Endometrium (tissue), 2 donors: ENCODE results near the gene FGF14.

ENCODE experiments used
- FAIRE-seq: peaks from 2 replicates; lab custom pipeline; 2012; peaks lifted over from hg19 to GRCh38; lab: Jason Lieb, UNC
- donor health status: control.
- donor health status: control.

Gene FGF14

DNA sequence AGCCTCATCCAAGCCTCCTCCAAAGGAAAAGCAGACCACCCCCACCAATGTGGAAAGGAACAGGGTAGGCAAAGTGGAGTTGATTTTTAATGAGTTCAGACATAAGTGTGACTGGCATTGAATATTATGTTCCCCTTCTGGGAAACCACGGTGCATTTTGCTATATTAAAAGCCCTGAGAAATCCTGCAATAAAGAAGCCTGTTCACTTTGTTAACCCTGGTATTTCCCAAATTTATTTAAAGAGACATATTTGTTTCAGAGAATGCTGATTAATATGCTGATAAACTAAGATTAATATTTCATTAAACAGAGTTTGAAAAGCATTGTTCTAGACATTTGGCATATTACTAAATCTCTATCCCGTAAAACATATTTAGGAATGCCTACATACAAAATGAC, 151.4 kb downstream of the FGF14 start:
- FAIRE-seq = no peak

GRCh38 chr13:102244607-102245227, 157.1 kb downstream of the FGF14 start:
- FAIRE-seq = no peak

DNA sequence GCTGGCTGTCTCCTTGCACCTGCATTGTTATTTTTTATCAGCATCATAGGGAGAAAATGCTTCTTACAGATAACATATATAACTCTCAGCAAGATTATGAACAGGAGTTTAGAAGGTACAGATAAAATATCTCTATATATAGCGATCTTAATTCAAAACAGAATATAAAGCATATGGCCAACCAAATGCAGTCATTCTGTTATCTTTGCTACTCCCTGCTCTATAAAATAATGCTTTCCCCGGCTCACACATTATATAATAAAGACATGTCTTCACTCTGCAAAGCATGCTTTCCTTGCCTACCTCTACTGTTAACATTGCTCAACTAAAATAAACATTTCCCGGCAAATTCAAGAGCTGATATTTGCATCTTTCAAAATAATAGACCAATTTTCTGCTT, 161.7 kb downstream of the FGF14 start:
- FAIRE-seq = no peak

DNA sequence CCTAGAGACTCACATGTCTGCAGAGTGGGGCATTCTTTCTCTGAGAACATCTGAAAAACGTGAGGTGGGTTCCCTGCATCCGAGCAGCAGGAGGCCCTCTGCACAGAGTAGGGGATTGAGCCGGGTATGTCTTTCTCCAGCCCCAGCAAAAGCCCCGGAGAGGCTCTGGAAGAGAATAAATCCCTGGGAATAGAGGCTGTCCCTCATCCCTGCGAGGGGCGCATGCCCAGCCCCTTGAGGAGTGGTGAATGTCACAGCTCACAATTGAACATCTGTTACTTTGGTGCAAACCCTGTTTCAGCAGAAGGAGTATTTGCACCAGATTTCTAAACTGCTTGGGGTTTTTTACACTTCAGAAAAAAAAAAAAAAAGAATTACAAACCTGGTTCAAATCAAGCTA, 164.6 kb downstream of the FGF14 start:
- FAIRE-seq = no peak

DNA sequence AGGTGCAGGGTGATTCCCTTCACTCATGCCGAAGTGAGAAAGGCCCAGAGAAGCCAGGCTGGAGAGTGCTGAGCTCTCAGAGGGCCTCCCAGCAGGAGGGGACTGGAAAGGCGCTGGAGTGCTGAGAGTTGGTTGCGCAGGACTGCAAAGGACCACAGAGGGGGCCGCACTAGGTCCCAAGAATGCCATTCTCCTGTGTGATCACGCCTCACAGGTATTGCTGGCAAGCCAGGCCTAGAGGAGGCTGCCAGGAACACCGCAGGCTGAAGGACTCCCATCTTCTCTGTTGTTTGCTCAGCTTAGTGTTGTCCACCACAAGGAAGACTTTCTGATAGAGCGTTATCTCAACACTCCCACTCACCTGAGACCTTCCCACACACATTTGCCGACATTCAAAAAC, 165.0 kb downstream of the FGF14 start:
- FAIRE-seq = no peak

DNA sequence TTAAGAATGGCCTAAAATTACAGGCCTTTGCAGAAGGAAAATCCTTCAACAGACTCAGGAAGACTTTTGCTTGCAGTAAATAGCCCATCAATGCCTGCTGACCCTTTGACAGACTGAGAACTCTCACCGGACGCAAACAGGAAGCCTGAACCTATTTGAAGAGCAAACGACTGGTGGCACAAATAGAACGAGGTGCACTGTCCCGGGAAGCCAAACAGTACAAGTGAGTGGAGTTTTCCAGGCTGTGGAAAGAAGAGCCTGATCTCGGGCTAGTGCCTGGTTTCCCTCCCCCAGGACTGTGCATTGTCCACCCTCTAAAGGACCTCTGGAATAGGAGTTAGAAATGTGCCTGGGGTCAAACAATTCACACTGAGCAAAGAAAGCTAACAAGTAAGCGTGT, 165.5 kb downstream of the FGF14 start:
- no peak for FAIRE-seq

DNA sequence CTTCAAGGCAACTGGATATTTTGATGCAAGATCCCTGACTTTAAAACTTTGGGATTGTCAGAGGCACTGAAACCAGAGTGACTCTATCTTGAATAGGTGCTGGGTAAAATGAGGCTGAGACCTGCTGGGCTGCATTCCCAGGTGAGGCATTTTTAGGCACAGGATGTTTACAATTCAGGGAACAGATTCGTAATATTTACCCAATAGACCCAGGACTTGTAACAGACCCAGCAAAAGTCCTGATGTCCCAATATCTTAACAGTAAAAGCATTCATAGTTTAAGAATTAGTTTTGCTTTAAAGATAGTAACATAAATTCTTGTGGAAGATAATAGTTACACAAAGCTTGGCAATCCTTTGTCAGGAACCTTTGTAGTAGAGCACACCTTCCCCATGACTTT, 166.2 kb downstream of the FGF14 start:
- no peak for FAIRE-seq

DNA sequence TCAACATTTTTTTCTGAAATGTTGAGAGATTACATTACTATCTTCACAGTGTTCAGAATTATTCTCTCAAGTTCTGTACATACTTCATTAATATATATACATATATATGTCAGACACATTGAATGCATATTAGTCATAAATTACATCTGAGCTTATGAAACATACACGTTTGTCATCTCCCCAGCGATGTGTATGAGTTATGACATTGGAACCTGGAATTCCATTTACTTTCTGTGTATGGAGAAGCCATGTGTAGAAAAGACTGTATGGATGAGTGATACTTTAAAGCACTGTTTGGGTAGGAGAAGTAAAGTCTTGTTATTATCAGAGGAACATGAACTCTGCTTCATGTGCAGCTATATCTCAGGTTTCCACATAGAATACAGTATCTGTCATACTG, 167.2 kb downstream of the FGF14 start:
- FAIRE-seq = no peak

DNA sequence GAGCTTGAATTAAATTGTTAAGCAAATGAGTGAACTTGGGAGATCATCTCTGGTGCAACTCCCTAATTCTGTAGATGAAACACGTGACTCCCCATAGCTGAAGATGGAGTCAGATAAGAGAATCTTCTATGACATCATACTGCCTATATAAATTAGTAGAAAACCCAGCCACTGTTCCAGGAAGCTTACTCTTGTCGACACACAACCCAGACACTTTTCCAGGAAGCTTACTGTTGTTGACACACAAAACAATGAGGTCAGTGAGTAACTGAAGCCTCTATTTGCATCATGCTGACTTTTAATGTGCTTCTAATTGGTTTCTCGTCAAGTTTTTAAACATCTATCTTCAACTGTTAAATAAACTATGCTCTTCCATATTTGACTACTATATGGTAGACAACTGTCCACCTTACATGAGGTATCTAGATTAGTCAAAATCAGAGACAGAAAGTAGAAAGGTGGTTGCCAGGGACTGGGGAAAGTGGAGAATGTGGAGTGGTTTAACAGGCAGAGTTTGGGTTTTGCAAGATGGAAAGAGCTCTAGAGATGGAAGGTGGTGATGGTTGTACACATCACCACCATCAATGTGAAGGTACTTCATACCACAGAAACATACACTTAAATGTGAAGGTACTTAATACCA, 168.2 kb downstream of the FGF14 start:
- no peak for FAIRE-seq

GRCh38 chr13:102231479-102231878, 170.4 kb downstream of the FGF14 start:
- no peak for FAIRE-seq

- no peak for FAIRE-seq
Observed at GRCh38 chr13:102227741-102228140, 174.1 kb downstream of the FGF14 start.

DNA sequence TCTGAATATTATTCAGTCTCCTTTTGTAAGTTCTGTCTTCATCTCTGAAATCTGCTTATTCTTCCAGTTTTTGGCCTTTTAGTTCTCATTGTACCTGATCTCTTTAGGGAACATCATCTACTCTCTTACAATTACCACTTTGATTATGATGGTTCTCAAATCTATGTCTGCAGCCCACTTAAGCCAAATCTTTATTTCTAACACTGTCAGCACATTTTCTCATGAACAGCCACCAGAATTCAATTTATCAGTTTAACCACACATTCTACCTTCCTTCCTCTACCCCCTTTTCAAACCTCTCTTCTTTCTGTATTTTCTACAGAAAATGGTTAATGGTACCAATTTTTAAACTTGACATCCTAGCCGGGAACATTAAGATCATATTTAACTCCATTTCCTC, 175.3 kb downstream of the FGF14 start:
- FAIRE-seq = no peak

DNA sequence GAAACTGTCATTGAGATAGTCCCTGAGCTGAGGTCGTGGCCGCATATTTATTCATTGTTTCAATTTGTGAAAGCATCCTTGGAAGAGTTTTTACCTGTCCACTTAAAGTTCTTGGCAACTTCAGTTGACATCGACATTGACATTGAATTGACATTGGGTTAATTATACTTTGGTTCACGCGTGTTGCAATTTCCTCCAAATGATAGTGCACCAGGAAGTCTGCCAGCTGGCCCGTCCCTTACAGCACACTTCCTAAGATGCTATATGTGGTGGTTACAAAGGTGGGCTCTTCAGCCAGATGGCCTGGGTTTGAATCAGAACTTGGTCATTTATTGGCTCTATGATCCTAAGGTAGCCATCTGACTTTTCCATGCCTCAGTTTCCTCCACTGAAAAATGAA, 176.0 kb downstream of the FGF14 start:
- FAIRE-seq = no peak

DNA sequence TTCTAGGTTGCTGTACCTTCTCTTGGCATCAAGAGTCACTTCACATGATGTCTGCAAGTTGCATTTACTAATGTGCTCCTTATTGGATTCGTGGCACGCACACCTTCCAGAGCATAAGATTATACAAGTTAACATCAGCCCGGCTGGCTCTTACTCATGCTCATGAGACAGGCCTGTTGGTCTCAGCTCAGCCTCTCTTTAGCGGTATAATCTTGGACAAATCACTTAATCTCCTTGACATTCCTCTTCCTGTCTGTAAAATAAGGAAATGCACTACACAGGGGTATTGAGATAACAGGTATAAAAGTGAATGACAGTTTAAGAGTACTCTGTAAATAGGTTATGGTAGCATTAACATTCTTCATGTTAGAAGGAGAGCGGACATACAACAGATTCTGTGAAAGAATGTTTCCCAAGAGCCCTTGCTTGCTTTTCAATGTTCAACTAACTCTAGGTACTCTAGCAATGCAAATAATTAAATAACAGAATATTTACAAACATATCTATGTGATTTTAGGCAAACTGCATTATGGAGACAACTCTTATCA, 181.1 kb downstream of the FGF14 start:
- FAIRE-seq = no peak

DNA sequence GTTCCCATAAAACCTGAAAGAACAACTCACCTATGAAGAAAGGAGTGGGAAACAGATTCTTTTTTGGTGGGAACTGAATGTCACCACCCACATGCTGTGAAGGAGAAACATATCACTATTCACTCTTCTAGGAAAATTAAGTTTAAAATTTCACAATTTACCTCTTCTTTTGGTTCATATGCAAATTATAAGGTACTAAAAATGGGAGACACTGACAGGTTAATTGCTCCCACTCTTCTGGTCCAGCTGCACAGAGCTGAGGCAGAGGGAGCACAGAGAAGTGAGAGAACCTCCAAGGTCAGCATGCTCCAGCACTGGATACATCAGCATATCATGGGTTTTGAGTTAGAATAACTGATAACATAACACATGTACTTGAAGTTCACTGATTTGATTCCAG, 186.9 kb downstream of the FGF14 start:
- no peak for FAIRE-seq

DNA sequence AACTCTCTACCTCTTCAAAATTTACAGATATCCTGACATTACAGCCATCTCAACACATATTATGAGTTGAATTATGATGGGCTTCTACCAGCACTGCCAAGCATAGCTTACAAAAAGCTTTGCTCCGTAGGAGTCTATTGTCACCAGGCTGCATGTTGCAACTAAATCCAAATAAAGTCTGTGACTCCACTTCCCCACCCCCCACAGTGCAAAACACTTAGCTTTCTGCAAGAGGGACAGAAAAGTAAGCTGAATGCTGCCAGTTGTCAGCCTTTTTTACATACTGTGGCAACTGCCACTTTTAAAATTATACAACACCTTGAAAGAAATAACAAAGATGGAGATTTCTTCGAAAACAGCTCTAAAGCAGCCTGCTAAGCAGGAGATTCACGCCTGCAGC, 189.1 kb downstream of the FGF14 start:
- no peak for FAIRE-seq

GRCh38 chr13:102208347-102208746, 193.5 kb downstream of the FGF14 start:
- no peak for FAIRE-seq

- no peak for FAIRE-seq
Observed at GRCh38 chr13:102207680-102208342, 194.0 kb downstream of the FGF14 start.

DNA sequence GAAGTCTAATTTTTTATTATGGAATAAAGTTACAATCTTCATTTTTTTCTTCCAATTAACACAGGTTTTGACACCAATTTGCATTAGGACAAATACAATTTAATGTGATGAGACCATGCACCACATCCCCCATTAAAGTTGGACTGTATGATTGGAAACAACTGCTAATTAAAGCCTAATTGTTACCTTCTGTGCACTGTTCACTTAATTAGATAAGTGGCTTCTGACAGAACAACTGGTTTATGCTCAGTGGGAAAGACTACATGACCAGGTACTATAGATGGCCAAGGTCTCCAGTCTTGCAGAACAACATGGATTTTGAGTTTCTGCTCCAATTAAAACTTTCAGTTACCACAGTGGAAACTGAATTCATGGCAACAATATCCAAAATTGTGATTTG, 198.1 kb downstream of the FGF14 start:
- FAIRE-seq = no peak

GRCh38 chr13:102198418-102199311, 203.2 kb downstream of the FGF14 start:
- FAIRE-seq = no peak

- FAIRE-seq = no peak
Observed at GRCh38 chr13:102197193-102197592, 204.7 kb downstream of the FGF14 start.
